Nephron (organoid): ENCODE measurements around the gene CENPT.

Experiments used
- H3K27ac Mint-ChIP-seq, 3 experiments: 2 replicates each; pipeline ENCODE4 v1.8.0; 2020; ENCODE audit warnings: mixed read lengths in 3 of 3, mild to moderate bottlenecking in 2 of 3, moderate library complexity in 1 of 3
- H3K27me3 Mint-ChIP-seq: 2 replicates; pipeline ENCODE4 v1.8.0; 2021; ENCODE audit warnings: low read depth, mild to moderate bottlenecking, moderate library complexity, mixed read lengths
- H3K36me3 Mint-ChIP-seq: 2 replicates; pipeline ENCODE4 v1.8.0; 2020; ENCODE audit warnings: low read depth, mixed read lengths
- H3K4me1 Mint-ChIP-seq: 2 replicates; pipeline ENCODE4 v1.8.0; 2020; ENCODE audit warnings: mixed read lengths
- H3K4me3 Mint-ChIP-seq, 3 experiments: 2 replicates each; pipeline ENCODE4 v1.8.0; 2020; ENCODE audit warnings: mild to moderate bottlenecking in 3 of 3, mixed read lengths in 3 of 3, moderate library complexity in 2 of 3
- H3K9me3 Mint-ChIP-seq: 2 replicates; pipeline ENCODE4 v1.8.0; 2020; ENCODE audit warnings: mixed read lengths
- CTCF ChIP-seq, 3 experiments: fragments of 200-600 bp; sonication (generic); IDR thresholded peaks; one replicate each; pipeline ENCODE4 v1.5.0; 2021; ENCODE audit warnings: antibody characterized with exemption in 3 of 3; ENCODE audit not compliant: unreplicated experiment in 3 of 3

The CENPT gene

GRCh38 chr16:67853670-67854069 lies 6.2 kb upstream of the CENPT start:
- peaks cover 19% of the 10 kb centered on the region for H3K4me1 Mint-ChIP-seq
- H3K27ac Mint-ChIP-seq, result no peak overlapping the region
- TF ChIP-seq CTCF (IDR thresholded peaks at IDR 0.05; ENCODE audit: unreplicated experiment in 3 of 3), result no peak
- H3K4me3 Mint-ChIP-seq, result no peak overlapping the region
- no peaks in the 10 kb centered on the region for H3K9me3 Mint-ChIP-seq
- no peaks in the 10 kb centered on the region for H3K27me3 Mint-ChIP-seq
- peaks cover 25% of the 10 kb centered on the region for H3K36me3 Mint-ChIP-seq

- peaks cover 4% of the 10 kb centered on the region for H3K27me3 Mint-ChIP-seq
- H3K4me1 Mint-ChIP-seq, result peaks cover 41% of the 10 kb centered on the region
- peak overlapping the region; percentile 82 to 98 (median 91) for H3K27ac Mint-ChIP-seq
- no peak for TF ChIP-seq CTCF (IDR thresholded peaks at IDR 0.05; ENCODE audit: unreplicated experiment in 3 of 3)
- no peaks in the 10 kb centered on the region for H3K9me3 Mint-ChIP-seq
- peaks cover 4% of the 10 kb centered on the region for H3K36me3 Mint-ChIP-seq
- H3K4me3 Mint-ChIP-seq, result peak overlapping the region; percentile 93 to 98 (median 95)
Measured at GRCh38 chr16:67848118-67848517, 625 bp upstream of the CENPT start.

- Mint-ChIP-seq H3K4me1 (peaks cover 50% of the 10 kb centered on the region), H3K9me3 (no peaks in the 10 kb centered on the region)
- TF ChIP-seq CTCF (IDR thresholded peaks at IDR 0.05; ENCODE audit: unreplicated experiment in 3 of 3), result no peak
Measured at GRCh38 chr16:67846320-67847063, 1.0 kb downstream of the CENPT start, which contains the start of gene NUTF2. Gene NUTF2, plus strand, starts transcription at chr16:67846933. Its CDS starts 18,198 bp downstream, at chr16:67865131.

GRCh38 chr16:67846063-67846319 lies 1.5 kb downstream of the CENPT start:
- no peak for TF ChIP-seq CTCF (IDR thresholded peaks at IDR 0.05; ENCODE audit: unreplicated experiment in 3 of 3)
- Mint-ChIP-seq H3K36me3 (peaks cover 4% of the 10 kb centered on the region), H3K27me3 (peaks cover 4% of the 10 kb centered on the region), H3K9me3 (no peaks in the 10 kb centered on the region), H3K4me3 (peak overlapping the region; percentile 89 to 97 (median 90)), H3K27ac (peak overlapping the region; percentile 96 to 98 (median 98)), H3K4me1 (peaks cover 51% of the 10 kb centered on the region)

More at GRCh38 chr16:67846320-67847063, 1.0 kb downstream of the CENPT start, which contains the start of gene NUTF2:
- peak within 1 kb of the TSS; percentile 96 to 98 (median 98) for H3K27ac Mint-ChIP-seq
- peak within 1 kb of the TSS; percentile 93 to 98 (median 95) for H3K4me3 Mint-ChIP-seq
- peaks cover 4% of the 10 kb centered on the region for H3K27me3 Mint-ChIP-seq
- H3K36me3 Mint-ChIP-seq, result peaks cover 4% of the 10 kb centered on the region

- Mint-ChIP-seq H3K9me3 (no peaks in the 10 kb centered on the region), H3K27ac (peak overlapping the region; percentile 96 to 98 (median 98)), H3K4me1 (peaks cover 51% of the 10 kb centered on the region), H3K4me3 (peak overlapping the region; percentile 89 to 97 (median 90)), H3K27me3 (peaks cover 4% of the 10 kb centered on the region), H3K36me3 (peaks cover 4% of the 10 kb centered on the region)
- no peak for TF ChIP-seq CTCF (IDR thresholded peaks at IDR 0.05; ENCODE audit: unreplicated experiment in 3 of 3)
Measured at GRCh38 chr16:67845291-67846062, 2.0 kb downstream of the CENPT start.
